Activated T-helper 1 cell treated with anti-CD3 and anti-CD28 coated beads, Interleukin-2, amount 50 U/mL, for 16 hours (primary cell): ENCODE results near the gene WNT9A.
"Not testable (repeated sequence)": the region's sequence is repeated elsewhere in the genome, so short reads cannot be mapped to it uniquely, and the experiment has no call there.

ENCODE experiments used
- DNase-seq, 2 donors: peaks; one replicate each; pipeline ENCODE4 v3.0.0-alpha.2; 2020; ENCODE audit warnings: low read depth in 1 of 2, low spot score in 1 of 2

The WNT9A gene

DNA sequence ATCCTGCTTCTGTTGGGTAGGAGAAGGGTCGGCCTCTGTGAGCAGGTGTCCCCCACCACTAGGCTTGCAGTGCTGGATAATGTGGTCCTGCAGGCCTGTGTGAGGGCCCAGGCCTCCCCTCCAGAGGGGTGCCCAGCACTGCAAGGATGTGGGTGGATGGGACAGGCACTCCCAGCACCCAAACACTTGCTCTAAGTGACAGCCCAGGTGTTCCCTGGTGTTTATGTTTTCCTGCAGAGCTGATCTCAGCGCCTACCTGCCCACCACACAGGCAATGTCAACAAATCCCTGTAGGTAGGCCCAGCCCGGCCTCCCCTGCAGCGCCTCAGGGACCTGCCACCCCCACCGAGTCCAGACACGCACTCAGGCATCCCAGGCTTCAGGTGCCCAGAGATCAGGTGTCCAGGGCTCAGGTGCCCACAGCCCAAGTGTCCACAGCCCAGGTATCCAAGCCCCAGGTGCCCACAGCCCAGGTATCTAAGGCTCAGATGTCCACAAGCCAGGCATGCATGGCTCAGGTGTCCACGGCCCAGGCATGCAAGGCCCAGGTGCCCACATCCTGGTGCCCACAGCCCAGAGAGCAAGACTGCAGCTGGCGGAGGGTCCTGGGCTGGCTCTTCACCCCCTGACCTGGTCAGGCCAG, 59.2 kb downstream of the WNT9A start:
- no peak for DNase-seq

- no peak for DNase-seq
Measured at GRCh38 chr1:227887697-227888403, 59.9 kb downstream of the WNT9A start.

DNA sequence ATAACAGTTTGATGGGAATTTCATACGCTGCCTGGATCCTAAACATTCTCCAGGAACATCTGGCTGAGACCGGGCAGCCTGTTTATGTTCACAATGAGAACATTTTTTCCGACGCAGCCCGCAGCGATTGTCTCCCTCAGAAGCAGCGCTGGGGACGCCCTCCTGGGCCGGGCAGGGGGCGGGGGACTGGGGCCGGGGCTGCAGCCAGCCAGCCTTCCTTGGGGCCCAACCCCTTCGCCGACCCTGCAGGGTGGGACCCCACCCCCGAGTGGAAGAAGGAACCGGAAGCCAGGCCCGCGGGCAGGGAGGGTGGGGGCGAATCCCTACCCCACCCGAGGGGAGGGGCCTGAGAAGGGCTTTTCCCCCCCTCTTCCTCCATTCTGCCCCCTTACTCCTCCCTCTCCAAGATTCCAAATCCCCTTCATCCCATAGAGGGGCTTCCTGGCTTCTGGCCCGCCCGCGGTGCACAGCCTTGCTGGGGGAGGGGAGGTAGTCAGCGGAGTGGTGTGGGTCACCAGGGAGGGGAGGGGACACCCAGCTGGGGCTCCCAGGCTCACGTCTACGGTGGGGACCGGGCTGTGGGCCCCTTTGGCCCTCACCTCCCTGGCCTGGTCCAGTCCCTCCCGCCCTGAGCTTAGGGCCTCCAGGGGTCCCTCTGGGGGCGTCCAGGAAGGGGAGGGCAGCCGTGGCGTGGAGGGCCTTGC, 60.6 kb downstream of the WNT9A start:
- no peak for DNase-seq

GRCh38 chr1:227886503-227886961, 61.2 kb downstream of the WNT9A start:
- no peak for DNase-seq

DNA sequence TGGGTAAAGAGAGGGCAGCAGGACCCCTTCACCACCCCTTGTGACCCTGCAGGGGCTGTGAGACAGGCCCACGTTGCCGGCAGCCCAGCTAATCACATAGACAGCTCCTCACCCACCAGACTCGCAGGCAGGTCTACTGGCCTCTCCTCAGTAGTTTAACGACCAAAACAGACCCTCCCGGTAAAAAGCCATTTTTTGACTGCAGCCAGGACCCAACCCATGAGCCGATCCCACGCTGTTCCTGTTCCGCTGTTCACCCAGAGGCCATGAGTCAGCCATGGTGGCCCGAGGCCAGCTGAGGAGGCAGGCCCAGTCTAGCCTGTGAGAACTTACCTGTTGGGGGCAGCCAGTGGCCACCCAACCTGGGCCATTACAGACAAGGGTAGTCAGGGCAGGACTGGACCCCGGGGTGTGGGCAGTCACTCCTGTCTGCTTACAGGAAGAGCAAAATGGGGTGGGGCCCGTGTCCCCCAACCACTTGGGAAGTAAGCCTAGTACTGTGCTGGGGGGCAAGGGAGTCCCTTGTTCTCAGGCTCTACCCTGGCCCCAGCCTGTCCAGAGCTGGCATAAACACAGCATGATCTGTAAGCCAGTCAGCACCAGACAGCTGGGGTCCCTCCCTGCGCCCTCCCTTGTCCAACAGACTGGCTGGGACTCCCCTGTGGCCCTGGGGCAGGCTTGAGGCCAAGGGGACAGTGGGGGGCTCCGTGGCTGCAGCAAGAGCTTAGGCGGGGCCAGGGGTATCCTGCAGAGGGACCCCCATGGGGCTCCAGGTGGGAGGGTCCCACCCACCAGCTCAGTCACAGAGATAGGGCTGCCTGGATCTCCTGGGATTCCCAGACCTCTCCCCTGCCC, 61.9 kb downstream of the WNT9A start:
- no peak for DNase-seq

DNA sequence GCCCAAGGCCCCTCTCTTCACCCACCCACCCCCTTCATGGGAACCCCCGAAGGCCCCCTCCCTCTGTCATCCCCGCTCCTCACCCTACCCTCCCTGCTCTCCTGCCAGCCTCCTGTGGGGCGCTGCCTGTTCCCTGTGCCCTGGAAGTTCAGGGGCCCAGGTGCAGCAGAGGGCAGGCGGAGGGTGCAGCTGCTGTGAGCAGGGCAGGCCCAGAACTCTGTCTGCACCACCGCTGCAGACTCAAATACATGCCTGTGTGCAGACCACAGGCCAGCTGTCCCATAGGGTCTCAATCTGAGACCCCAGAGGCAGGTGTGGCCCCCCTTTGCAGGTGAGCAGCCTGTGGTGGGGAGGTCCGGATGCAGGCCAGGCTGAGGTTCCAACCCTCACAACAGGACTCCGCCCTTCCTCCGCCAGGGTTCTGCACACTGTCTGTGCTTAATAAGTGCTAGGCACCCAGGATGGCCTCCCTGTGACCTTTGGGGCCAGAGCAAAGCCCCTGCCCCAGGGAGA, 62.5 kb downstream of the WNT9A start:
- DNase-seq, result no peak

DNA sequence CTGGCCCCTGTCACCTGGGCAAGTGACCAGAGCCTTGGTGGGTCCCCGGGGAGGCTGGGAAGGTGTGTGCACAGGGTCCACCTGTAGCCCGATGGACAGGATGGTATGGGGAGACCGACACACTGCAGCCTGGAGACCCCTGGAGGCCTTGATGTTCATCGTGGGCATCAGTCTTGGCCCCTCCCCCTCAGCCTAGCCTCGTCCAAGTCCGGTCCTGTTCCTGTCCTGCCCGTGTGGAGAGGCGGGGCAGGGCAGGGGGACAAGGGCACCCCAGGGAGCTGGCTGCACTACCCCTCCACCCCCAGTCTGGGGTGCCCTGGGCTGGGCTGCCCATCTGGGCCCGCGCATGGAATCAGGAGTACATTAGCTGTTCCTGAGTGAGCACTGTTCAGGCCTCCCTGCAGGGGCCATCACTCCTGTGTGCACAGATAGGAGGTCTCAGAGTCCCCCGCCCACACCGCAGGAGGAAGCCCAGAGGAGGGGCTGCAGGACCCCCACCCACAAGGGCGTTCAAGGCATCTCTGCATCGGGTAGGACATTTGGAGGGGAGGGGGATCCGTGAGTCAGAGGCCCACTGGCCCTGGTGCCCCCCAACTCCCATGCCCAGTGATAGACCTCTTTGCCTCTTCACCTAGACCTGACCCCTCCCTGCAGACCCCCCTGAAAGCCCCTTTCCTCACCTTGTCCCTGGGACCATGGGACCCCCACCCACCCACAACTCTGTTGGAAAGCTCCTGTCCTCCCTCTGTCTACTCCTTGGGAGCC, 63.2 kb downstream of the WNT9A start:
- DNase-seq, result no peak

GRCh38 chr1:227883641-227884301, 64.0 kb downstream of the WNT9A start:
- no peak for DNase-seq

GRCh38 chr1:227883073-227883520, 64.6 kb downstream of the WNT9A start:
- no peak for DNase-seq

GRCh38 chr1:227880342-227880924, 67.3 kb downstream of the WNT9A start:
- DNase-seq, result no peak

- DNase-seq, result not testable (repeated sequence)
Measured at GRCh38 chr1:227877810-227878209, 69.9 kb downstream of the WNT9A start.

- DNase-seq, result not testable (repeated sequence)
Measured at GRCh38 chr1:227871892-227872291, 75.8 kb downstream of the WNT9A start.

DNA sequence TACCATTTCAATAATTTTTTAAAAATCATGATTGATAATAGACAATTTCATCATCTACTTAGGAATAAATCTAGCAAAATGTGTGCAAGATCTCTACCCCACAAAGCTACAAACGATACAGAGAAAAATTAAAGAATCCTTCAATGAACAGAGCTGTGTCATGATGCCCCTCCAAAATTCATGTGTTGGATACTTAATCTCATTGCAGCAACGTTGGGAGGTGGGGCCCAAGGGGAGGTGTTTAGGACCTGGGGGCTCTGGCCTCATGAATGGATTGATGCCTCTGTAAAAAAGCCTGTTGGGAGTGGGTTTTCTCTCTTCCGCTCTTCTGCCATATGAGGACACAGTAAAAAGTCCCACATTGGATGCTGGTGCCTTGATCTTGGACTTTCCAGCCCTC, 77.4 kb downstream of the WNT9A start:
- no peak for DNase-seq

- DNase-seq, result no peak
Measured at GRCh38 chr1:227869851-227870305, 77.9 kb downstream of the WNT9A start.

- DNase-seq, result no peak
Measured at GRCh38 chr1:227869279-227869842, 78.4 kb downstream of the WNT9A start.
